ENCODE measurements around the gene SGCB.

Gene SGCB

GRCh38 chr4:52017814-52018213 is 20.3 kb downstream of the SGCB start:
- no peak for DNase-seq

DNA sequence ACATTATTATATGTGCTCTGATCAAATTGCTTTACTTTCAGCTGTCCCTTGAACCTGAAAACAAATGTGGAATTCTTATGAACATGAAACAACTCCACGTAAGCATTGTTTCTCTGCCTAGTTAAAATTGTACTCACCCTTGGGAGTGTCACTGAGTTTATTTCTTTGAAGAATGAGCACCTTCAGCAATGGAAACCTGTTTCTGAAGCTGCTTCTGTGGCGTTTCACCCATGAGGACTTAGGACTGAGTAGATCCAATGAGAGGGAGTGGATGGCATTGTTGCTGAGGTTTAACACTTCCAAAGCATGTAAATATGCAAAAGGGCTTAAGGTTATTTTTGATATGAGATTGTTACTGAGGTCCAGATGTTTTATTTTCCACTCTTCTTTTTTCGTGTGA is 21.1 kb downstream of the SGCB start:
- DNase-seq, result no peak

DNA sequence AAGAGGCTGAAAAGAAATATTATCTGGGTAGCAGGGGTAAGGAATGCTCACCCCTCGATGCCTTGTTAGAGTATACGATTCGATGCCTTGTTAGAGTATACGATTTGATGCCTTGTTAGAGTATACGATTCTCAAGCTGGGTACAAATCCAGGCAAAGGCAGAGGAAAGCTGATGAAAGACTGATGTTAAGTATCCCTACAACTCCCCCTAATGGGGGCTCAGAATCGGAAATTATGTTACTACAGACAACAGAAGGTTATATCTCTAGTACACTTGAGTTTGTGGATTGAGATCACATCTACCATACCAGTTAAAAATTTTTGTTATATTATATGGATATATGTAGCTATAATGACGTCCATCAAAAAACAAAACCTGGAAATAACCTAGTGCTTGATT is 22.7 kb downstream of the SGCB start:
- DNase-seq, result no peak

- DNase-seq, result no peak
Observed at GRCh38 chr4:52014903-52015302, 23.2 kb downstream of the SGCB start.

DNA sequence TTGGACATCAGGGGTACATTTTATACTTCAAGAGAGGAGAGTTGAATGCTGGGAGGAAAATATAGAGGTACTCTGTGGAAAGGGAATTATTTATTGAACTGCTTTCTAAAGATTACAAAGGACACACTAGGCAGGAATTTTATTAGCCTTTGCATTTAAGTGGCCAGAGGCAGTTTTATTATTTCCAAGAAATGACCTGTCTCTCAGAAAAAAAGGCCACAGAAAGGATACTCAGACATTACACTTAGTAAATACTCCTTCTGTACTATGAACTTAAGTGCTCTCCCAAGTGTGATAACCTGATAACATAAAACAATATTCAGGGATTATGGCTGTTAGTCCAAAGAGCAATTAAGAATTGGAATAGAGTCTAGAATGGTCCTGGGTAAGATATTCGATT is 25.4 kb downstream of the SGCB start:
- DNase-seq, result no peak

- no peak for DNase-seq
Observed at GRCh38 chr4:52010986-52011385, 27.1 kb downstream of the SGCB start.

DNA sequence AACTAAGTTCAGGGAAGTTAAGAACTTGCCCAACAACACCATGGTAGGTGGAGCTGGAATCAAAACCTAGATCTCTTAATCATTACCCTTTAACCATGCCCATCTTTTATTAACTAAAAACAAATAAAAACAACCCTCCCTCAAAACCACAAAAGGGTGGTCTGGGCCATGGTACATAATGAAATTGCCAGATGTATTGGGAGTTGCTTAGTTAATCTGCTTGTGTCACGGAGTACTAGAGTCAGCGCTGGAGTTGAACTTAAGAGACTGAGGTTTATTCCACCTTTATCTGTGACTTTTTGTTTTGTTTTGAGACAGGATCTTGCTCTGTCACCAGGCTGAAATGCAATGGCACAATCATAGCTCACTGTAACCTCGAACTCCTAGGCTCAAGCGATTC is 31.2 kb downstream of the SGCB start:
- DNase-seq, result no peak

GRCh38 chr4:52005604-52006273 is 32.4 kb downstream of the SGCB start:
- no peak for DNase-seq

- no peak for DNase-seq
Observed at GRCh38 chr4:52004414-52004813, 33.7 kb downstream of the SGCB start.

DNA sequence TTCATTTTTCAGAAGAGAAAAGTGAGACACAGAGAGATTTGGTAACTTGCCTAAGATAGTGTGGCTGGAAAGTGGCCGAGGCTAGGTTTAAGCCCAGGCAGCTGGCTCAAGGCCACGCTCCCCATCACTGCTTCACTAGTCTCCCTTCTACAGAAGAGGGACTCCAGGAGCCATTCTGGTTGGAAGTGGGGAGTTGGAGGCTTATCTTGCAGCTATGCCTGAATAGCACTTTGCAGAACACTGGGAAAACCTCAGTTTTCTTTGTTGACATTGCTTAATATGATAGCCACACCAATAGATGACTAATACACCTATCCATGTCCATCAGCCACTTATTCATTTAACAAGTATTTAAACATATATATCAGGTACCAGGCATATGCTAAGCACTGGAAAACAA is 36.5 kb downstream of the SGCB start:
- no peak for DNase-seq

DNA sequence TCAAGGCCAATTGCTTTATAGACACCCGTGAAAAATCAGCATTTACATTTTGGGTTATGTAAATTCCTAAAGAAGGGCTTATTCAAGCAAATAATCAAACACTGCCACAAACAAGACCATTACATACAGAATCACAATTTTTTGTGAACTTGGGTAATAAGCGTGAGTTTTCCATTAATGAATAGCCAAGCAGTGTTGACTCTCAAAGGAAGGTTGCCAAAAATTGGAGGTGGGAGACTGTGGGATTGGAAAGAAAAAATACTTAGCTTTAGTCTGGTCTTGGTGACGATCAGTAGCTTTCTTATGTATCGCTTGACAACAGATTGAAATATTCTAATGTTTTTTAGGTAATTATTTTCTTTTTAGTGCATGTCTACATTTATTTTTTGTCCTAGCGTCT is 38.8 kb downstream of the SGCB start:
- no peak for DNase-seq

- no peak for DNase-seq
Observed at GRCh38 chr4:51998837-51999236, 39.3 kb downstream of the SGCB start.

GRCh38 chr4:51997647-51998046 is 40.5 kb downstream of the SGCB start:
- no peak for DNase-seq

- DNase-seq, result no peak
Observed at GRCh38 chr4:51995647-51996220, 42.4 kb downstream of the SGCB start.
